Stimulated activated CD8-positive, alpha-beta memory T cell treated with anti-CD3 and anti-CD28 coated beads, Interleukin-12 subunit alpha, Interleukin-12 subunit beta, amount 100 ng/mL, for 24 hours (primary cell): Measurements from ENCODE around the gene TRPV4.

Experiments
- DNase-seq: peaks from one replicate; pipeline ENCODE4 v3.0.0-alpha.2; 2020; ENCODE audit errors: extremely low read depth

TRPV4 gene

DNA sequence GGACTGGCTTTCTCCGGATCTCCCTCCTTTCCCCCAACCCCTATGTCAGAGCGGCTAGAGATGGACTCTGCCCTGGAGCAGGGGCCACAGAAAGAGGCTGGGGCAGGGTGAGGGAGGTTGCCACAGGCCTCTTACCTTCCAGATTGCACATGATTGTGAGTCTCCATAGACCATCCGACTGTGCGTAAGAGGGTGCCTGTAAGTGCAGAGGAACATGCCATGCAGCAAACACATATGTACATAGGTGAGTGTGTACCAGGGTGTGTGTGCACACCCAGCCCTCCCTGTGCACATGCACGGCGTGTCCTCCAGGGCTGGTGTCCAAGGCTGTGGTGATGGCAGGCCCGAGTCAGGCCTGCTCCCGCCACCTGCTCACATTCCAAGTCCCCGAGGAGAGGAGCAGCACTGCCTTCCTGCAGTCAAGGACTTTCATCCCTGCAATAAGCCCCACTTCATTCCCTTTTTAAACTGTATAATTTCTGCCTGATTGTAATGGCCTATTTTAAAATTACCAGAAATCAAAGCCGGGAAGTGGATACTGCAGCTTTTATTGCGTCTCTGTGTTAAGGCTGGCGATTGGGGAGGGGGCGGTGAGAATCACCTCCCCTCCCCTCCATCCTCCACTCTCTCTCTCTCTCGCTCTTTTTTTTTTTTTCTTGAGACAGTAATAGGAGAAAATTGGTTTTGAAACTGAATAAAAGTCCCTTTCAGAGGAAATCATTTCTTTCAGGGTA is 91.1 kb downstream of the TRPV4 start:
- DNase-seq: no peak

GRCh38 chr12:109741286-109741969 is 91.8 kb downstream of the TRPV4 start:
- DNase-seq: no peak

DNA sequence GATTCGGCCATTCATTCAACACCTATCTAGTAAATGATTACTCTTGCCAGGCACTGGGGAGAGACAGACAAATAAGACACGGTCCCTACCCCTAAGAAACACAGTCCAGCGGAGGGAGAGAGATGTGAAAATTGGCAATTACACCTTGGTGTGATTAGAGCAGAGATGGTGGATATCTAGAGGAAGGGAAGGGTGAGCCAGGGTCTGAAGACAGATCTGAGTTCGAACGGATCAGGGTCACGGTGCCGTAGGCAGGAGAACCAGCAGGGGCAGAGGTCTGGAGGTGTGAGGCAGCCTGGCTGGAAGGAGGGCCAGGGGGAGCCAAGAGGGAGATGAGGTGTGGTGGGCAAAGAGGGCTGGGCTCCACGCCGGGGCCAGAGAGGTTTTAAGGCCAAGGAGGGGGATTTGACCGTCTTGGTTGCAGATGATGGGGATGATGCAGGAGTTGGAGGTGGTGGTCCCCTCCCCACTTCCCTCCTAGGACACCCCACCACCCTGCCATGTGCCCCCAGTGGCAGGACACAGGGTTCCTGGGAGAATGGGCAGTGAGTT is 92.4 kb downstream of the TRPV4 start:
- DNase-seq: no peak

- DNase-seq: no peak
These were observed 93.2 kb downstream of the TRPV4 start for GRCh38 chr12:109739747-109740693.

GRCh38 chr12:109738878-109739665 is 94.1 kb downstream of the TRPV4 start:
- no peak for DNase-seq

DNA sequence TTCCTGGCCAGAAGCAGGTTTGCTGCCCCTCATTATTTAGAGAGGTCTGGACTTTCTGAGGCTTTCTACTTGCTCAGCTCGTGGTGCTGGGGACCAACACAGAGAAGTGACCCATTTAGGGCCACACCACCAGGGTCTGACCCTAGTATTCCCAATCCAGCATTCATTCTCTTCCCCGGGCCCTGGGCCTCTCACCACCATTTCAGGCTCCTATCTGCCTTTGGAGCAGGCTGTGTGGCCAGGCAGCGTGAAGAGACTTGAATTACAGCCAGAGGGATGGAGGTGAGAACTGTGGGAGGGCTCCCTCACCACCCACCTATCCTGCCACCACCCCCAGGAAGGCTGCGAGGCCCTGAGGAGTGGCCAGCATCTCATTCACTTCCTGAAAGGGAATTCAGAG is 95.0 kb downstream of the TRPV4 start:
- no peak for DNase-seq

GRCh38 chr12:109737631-109738030 is 95.6 kb downstream of the TRPV4 start:
- no peak for DNase-seq

DNA sequence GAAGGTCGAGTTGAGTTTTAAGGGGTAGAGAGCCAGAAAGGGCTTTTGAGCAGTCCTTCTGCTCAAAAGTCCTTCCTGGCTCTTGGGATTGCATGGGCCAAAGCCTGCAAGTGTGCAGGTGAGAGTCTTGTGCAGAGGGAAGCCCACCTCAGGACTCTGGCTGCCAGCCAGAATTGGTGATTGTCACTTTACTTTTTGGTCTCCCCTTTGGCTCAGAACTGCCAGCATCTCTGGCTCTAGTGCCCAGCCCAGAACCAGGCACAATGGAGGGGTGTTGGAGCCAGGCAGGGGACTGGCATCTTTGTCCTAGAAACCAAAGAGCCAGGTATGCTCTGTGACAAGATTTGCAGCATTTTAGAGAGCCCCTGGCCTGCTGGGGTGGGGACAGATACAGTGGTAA is 96.1 kb downstream of the TRPV4 start:
- no peak for DNase-seq

DNA sequence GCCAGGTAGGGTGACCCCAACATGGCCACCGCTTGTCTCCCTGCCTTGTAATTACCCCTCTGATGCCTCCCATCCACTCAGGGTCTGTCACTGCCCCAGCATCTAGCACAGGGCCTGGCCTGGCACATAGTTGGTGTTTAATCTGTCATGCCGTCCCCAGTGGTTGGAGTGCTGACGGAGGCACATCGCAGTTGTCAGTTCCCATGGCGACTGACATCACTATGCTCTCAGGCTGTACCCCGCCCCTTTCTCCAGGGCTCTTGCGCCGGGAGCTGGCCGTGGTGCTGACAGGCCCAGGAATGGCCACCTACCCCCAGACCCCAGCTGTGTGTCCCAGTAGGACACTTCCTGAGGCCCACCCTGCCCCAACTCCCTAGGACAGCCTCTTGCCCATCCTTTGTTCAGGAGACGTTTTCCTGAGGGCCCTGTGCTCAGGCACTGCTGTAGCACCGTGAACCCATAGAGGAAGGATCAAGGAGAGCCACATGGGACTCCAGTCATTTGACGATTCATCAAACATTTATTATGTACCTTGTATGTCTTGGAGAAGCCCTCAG is 96.6 kb downstream of the TRPV4 start:
- no peak for DNase-seq

DNA sequence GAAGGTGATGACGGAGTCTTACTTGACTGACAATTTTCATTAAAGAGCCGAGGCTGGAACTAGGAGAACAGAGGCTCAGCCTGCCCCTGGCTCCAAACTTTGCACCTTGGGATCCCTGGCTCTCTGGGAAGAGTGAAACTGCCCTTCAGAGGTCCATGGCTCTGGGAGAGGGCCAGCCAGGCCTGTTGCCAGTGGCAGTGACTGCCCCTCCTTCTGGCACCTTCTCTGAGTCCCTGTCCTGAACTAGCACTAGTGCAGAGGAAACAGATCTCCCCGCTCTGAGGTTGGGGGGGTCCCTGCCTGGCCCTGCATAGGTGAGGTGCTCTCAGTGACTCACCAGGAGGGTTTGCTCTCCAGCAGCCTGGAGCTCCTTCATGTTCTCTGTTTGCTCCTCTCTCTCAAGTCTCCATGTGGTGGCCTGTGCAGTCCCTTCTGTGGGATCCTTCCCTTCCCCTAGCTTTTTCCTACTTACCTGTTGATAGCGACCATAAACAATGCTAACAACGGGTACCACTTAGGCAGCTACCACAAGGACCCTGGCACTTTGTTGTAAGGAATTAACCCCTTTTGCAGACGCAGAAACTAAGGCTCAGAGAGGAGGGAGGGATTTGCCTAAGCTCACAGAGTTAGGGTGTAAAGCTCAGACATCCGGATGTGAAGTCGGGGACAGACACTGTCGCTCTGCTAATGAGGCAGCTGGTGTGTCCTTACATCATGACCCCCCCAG is 97.2 kb downstream of the TRPV4 start:
- DNase-seq: no peak

GRCh38 chr12:109735051-109735521 is 98.1 kb downstream of the TRPV4 start:
- DNase-seq: no peak

- DNase-seq: no peak
These were observed 98.8 kb downstream of the TRPV4 start for GRCh38 chr12:109734219-109735000.
